ENCODE data around the gene RNF113B. TPM values are rescaled to one million over a fixed set of nuclear protein-coding genes. Genes with fewer than 3 reads are reported as not detected.

Gene RNF113B
- total RNA-seq, 2 experiments from 2014 or later: not detected

DNA sequence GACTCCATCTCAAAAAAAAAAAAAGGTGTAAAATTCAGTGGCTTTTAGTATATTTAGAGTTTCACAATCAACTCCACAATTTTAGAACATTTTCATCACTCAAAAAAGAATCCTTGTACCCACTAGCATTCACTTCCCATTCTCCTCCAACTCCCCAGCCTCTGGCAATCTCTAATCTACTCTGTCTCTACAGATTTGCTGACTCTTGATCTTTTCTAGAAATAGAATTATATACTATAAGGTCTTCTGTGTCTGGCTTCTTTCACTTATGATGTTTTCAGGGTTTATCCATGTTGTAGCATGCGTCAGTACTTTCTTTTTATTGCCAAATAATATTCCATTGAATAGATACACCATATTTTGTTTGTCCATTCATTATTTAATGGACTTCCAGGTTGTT lies 42.2 kb downstream of the RNF113B start:
- Mint-ChIP-seq H3K4me3 (no peak overlapping the region), H3K27ac (no peak overlapping the region), H3K4me1 (no peaks in the 10 kb centered on the region), H3K9me3 (no peaks in the 10 kb centered on the region), H3K27me3 (peaks cover 35% of the 10 kb centered on the region), H3K36me3 (ENCODE audit: low read depth) (no peaks in the 10 kb centered on the region)
- DNase-seq: no peak
- ChIA-PET CTCF (interaction anchor here (0.7 kb wide), 1 partner anchor 75 kb away, joined by 3 read pairs; no protein-coding TSS in a partner anchor), POLR2A (no interaction called here)

DNA sequence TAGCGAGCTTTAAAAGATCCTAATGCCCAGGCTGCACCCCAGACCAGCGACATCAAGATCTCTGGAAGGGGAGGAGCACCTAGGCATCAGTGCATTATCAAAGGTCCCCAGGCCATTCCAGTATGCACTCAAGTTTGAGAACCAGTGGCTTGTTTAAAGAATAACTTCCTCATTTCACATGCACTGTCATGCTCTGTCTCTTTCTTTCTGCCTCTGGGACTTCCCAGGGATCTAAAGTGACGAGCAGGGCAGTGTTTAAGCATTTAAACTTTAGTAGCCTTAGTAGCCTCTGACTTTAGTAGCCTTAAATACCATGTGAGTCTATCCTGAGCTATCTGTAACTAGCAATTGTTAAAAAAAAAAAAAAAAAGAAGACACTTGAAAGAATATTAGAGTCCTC lies 43.1 kb downstream of the RNF113B start:
- H3K27me3 Mint-ChIP-seq: peaks cover 27% of the 10 kb centered on the region
- no peaks in the 10 kb centered on the region for H3K4me1 Mint-ChIP-seq
- no peaks in the 10 kb centered on the region for H3K9me3 Mint-ChIP-seq
- ChIA-PET CTCF (interaction anchor here (0.6 kb wide), 1 partner anchor 91 kb away, joined by 3 read pairs; no protein-coding TSS in a partner anchor), POLR2A (no interaction called here)
- no peak overlapping the region for H3K4me3 Mint-ChIP-seq
- no peak for DNase-seq
- no peaks in the 10 kb centered on the region for H3K36me3 Mint-ChIP-seq (ENCODE audit: low read depth)
- no peak overlapping the region for H3K27ac Mint-ChIP-seq

DNA sequence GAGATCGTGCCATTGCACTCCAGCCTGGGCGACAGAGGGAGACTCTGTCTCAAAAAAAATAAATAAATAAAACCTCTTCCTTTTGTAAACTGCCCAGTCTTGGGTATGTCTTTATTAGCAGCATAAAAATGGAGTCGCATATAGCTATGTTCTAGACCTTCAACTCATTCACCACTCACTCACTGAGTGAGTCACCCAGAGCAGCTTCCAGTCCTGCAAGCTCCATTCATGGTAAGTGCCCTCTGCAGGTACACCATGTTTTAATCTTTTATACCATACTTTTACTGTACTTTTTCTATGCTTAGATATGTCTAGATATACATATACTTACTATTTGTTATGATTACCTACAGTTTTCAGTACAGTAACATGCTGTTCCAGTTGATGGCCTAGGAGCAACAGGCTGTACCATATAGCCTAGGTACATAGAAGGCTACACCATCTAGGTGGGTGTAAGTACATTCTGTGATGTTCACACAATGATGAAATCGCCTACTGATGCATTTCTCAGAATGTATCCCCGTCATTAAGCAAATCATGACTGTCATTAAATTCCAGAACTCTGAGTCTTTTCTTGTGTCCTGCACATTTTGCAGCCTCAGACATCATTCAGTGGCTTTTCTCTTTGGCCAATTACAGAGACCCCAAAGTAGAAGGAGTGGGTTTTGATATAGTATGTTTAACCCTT lies 47.9 kb downstream of the RNF113B start:
- CTCF ChIA-PET: interaction anchor here (1.2 to 1.4 kb wide), 2 partner anchors 25 to 26 kb away, joined by 3 read pairs; no protein-coding TSS in a partner anchor
- peaks cover 7% of the 10 kb centered on the region for H3K9me3 Mint-ChIP-seq
- no peak for DNase-seq
- POLR2A ChIA-PET: no interaction called here
- no peak overlapping the region for H3K4me3 Mint-ChIP-seq
- no peak overlapping the region for H3K27ac Mint-ChIP-seq
- no peaks in the 10 kb centered on the region for H3K4me1 Mint-ChIP-seq
- H3K27me3 Mint-ChIP-seq: peaks cover 11% of the 10 kb centered on the region
- H3K36me3 Mint-ChIP-seq (ENCODE audit: low read depth): no peaks in the 10 kb centered on the region

Small RNAs within 50 kb of the gene (microRNA-seq; reads per million reads assigned to microRNA genes)
- not detected for gene MIR3170 (ENCODE audit: borderline microRNAs expressed, borderline replicate concordance)

Other genes starting within 250 kb of the RNF113B start
- gene IPO5, start 223.6 kb downstream of the RNF113B start, total RNA-seq: 100 to 1,000 TPM in 1 of 2 experiments, 10 to 100 TPM in 1; 96.9 to 117 TPM
- 1 to 10 TPM in 1 of 2 experiments, under 1 TPM in 1; 0.67 to 1.0 TPM for gene FARP1, start 34.2 kb downstream of the RNF113B start, total RNA-seq